ENCODE results near the gene CSAD.
"Not testable (repeated sequence)": the region's sequence is repeated elsewhere in the genome, so short reads cannot be mapped to it uniquely, and the experiment has no call there.

The CSAD gene

DNA sequence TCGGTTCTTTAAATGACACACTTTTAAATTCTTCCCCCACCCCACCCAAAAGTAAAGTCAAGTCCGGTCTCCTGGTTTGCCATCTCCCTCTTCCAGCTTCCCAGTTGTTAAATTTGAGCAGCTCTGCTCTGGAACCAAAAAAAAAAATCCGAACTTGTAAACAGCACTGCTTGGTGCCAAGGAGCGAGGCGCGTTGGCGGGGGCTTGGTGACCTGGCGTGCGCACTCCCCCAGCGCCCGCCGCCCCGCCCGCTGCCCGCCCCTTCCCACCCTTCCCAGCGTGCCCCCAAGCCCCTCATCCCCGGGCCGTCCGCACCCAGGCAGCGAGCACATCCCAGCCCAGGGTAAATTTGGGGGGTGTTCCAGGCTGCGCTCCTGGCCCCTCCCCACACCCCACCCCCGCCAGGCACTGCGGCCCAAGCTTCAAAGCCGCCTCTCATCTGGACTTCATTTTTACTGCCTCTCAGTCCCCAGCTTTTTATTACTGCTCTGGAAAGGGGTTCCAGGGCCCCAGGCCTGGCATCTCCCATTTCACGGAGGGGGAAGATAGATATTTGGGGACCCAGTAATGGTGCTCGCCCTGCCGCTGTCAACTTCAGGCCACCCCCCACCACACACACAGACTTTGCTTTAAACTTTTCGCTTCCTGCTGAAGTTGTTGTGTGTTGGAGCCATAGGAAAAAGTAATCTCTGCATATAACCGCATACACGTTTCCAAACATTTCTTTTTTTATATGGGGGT is 38.0 kb upstream of the CSAD start:
- DNase-seq (ENCODE audit: low read depth) = no peak

DNA sequence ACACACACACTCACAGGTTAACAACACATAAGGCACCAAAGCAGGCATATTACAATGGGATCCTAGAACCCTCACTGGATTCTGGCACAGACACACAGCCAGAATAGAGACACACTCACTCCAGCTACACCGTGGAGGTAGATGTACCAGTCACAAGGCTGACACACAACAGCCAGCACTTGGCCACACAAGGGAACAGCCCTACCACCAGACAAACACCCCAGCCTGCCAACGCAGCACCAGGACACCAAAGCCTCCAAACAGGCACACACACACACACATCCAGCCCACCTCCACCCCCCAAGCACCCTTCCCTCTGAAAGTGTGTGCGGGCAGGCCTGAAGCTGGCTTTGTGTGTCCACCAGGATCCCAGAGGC is 37.2 kb upstream of the CSAD start:
- DNase-seq (ENCODE audit: low read depth) = no peak

DNA sequence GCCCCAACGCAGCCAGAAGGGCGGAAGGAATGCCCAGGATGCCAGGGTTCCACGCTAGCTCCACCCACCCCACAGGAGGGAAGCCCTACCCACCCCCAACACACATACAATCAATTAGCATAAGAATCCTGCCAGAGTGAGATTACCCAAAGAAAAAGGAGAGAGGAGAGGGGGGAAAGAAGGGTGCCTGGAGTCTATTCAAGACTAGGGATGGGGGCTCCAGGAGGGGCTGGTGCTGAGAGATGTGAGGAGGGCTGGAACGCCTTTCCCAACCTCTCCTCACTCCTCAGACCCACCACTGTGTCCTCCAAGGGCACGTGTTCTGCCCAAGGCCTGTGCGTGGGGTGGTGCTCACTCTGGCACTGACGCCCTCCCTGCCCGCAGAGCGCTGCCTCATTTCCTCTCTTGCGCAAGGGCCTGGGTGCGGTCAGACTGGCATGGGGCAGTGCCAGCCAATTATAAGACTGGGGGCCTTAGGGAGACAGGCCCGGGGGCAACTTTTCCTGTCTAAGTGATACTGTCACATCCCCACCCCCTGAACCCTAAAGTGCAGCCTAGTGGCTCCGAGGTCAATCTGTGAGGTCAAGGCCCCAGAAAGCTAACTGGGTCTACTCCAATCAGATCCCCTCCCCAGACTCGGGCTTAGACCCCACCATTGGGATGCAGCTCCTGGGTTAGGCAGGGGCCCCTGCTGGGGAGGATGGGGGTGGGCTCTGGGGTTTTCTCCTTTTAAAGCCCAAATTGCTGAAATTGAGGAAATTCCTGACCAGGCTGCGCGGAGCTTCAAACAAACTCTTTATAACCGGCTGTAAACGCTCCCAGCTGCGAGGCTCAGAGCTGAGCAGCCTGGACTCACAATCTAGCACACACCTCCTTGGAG is 36.6 kb upstream of the CSAD start:
- no peak for DNase-seq (ENCODE audit: low read depth)

DNA sequence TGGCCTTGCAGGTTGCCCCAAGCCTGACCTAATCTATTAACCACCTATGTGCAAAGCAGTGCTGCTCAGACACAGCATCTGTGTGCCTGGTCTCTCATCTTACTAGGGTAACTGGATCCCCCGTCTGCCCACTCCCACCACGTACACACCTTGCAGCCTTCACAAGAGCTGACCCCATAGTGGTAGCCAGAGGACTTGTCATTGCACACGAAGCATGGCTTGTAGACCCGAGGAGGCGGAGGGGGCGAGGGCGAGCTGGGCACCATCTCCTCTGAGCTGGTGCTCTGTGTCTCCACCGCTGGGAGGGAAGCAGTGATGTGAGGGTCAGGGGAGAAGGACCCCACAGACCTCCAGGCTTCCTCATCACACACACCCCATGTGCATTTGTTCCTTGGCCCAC is 34.8 kb upstream of the CSAD start:
- no peak for DNase-seq (ENCODE audit: low read depth)

DNA sequence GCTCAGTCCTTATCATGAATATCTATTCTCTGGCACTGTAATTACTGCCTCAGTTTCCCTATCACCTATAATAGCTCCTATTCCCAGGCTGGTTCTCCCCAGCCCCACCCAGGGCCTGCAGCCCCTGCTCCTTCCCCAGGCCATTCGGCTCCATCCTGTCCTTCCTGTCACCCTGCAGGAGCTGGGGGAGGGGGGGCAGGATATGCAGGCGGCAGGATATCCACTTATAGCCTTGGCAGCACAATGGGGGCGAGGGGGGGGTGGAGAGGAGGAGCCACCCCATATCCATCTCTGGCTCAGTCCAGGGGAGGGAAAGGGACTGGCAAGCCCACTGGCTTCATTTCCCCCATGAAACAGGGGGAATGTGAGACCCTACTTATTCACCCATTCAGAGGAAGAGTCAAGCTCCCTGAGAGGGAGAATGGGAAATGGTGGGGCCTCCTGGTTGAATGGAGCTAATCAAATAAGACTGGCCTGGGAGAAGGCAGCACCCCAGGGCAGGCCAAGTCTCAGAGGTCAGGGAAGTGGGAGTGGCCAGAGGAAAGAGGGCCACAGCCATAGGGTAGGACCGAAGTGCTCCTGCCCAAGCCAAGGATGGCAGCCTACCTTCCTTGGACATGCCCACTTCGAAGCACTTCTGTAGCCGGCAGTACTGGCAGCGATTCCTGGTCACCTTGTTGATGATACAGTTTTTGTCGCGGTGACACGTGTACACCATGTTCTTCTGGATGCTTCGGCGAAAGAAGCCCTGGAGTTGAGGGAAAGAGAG is 34.1 kb upstream of the CSAD start:
- no peak for DNase-seq (ENCODE audit: low read depth)

DNA sequence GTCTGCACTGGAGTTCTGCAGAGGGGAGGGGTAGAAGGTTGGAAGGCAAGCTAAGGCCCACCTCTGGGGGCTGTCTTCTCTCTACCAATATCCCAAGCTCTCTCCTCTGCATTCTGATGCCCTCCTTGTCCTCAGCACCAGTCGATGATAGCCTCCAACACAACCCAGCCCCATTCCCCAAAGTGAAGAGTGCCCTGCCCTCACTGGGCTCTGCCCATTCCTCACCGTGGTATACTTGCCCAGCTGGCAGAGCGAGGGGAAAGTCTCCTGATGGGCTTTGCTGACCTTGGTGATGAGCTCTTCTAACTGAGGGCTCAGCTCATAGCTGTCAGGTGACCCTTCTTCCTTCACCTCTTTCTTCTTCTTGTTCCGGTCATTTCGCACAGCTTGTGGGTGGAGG is 33.5 kb upstream of the CSAD start:
- no peak for DNase-seq (ENCODE audit: low read depth)

DNA sequence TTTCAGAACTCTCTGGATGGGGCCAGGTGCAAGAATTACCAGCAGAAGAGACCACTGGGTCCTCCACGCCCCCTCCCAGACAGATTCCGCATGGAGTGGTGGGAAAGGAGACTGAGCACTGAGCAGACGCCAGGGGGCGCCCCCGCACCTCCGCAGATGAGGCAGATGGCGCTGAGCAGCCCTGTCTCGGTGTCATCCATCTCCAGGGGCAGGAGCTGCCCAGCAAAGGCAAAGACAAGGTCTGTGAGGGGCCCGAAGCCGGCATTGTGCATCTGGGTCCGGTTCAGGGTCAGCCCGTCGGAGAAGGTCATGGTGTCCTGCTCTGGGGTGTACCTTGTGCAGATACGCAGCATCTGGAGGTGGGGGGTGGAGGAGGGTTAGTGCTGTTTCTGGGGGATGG is 32.6 kb upstream of the CSAD start:
- DNase-seq (ENCODE audit: low read depth) = no peak

DNA sequence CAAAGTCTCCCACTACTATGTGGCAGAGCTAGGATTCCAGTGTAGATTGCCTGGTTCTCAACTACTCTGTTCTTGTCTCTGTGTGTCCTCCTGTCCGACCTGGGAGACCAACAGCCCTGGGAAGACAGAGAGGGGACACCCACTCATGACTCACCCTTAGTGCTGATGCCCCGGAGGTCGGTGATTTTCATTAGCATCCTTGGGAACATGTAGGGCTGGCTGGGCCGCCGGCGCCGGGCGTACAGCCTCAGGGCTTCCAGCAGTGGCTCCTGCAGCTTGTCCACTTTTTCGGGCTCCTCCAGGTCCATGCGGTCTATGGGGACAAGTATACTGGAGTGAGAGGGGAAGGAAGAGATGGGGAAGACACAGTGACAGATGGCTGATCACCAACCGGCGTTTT is 32.2 kb upstream of the CSAD start:
- DNase-seq (ENCODE audit: low read depth) = no peak

DNA sequence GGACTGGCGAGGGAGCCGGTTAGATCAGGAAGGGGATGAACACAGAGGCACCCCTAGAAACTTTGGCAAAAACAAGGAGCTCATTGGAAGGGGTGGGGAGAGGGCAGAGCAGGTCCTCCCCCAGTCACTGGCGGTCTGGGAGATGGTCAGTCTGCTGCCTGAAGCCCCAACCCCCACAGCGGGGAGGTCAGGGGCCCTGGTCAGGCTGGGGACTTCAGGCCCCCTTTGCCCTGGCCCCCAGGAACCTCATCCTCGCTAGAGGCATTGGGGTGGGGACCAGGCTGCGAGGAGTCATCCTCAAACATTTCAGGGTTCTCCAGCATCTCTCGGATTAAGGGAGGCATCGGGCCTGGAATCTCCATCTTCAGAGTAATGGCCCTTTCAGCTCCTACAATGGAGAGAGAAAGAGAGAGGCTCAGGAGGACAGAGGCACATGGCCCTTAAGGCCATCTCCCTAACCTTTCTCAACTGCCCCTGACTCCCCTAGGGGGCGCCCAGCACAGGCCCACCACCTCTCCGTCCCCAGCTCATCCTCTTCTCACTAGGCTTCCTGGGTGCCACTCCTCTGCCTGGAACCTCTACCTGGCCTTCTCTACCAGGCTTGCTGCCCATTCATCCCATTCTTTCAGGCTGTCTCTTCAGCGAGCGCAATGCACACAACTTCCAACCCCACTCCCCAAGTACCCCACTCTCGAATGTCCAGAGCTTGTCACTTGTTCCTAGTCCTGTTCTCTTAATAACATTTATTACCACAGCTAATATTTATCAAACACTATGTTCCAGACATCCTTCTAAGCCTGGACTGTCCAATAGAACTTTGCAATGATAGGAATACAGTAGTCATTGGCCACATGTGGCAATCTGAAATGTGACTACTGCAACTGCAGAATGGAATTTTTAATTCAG is 31.0 kb upstream of the CSAD start:
- DNase-seq (ENCODE audit: low read depth) = no peak

DNA sequence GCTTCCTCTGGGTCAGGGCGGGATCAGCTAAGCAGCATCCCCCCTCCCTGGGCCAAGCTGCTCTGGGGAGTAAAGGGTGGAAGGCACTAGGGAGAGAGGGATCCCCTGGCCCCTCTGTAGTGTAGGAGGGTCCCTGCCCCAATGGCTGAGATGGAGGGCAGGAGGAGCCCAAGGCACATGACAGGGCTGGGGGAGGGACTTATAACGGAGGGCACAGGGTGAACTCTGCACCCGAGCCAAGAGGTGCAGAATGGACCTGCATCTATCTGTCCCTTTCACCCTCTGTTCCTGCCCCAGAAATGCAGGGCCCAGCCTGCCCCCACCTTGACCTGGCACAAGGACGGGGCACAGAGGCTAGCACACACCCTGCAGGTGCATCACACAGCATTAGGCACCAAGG is 30.1 kb upstream of the CSAD start:
- no peak for DNase-seq (ENCODE audit: low read depth)

DNA sequence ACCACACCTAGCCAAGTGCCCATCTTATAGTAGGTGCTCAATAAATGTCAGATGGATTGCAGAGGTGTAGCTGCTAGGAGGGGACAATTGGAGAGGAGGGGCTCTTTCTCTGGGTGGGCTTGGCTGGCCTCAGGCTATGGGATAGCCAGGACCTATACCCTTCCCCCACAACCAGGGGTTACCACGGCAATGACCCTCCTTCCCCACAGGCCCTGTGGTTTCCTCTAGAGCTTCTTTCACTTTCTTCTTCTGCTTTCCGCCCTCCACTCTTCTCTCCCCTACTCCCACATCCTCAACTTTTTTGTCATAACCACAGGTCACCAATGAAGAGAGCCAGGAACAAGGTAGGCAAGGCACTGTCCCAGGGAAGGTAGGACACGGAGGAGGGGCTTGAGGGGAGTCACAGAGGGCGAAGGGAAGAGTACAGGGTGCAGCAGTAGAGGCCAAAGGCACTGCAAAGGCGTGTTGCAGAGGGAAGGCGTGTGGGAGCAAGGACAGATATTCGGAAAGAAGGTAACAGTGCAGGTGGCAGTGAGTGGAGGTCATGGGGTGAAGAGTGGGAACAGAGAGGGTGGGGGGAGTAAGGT is 28.2 kb upstream of the CSAD start:
- DNase-seq (ENCODE audit: low read depth) = no peak

DNA sequence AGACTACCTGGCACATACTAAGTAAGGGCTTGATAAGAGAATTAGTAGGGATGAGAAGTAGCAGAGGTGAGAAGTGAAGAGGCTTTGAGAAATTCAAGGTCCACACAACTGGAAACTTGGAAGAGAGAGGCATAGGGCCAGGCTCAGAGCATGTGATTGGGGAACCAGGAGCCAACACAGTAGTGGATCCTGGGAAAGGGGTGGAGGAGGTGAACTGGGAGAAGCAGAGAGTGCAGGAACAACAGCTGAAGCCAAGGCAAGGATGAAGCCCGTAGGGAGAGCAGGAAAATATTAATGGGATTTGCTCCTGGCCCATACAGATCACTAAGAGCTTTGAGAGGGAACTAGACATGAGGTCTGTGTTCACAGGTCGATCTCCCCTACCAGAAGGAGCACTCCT is 27.7 kb upstream of the CSAD start:
- no peak for DNase-seq (ENCODE audit: low read depth)

DNA sequence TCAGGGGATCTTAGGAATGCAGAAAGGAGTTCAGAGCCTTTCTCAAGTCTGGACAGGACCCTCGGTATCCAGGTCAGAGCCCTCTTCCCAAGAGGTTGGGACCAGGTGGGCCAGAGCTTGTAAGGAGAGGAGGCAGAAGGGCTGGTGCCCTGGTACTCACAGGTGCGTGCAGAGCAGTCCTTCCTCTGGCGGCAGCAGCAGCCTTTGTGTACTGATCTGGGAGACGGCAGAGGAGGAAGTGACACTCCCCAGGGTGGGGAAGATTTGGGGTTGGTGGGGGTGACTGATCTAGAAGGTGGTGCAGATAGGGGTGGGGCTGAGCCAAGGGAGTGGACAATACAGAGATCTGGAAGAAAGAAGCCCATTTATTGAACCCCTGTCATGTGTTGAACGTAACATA is 26.3 kb upstream of the CSAD start, which contains the start of gene ITGB7:
ITGB7 (minus strand) TSS at position 210 of the 400 bp plus-strand sequence. CDS start 6,808 bp downstream, outside the sequence.
- DNase-seq (ENCODE audit: low read depth) = no peak

DNA sequence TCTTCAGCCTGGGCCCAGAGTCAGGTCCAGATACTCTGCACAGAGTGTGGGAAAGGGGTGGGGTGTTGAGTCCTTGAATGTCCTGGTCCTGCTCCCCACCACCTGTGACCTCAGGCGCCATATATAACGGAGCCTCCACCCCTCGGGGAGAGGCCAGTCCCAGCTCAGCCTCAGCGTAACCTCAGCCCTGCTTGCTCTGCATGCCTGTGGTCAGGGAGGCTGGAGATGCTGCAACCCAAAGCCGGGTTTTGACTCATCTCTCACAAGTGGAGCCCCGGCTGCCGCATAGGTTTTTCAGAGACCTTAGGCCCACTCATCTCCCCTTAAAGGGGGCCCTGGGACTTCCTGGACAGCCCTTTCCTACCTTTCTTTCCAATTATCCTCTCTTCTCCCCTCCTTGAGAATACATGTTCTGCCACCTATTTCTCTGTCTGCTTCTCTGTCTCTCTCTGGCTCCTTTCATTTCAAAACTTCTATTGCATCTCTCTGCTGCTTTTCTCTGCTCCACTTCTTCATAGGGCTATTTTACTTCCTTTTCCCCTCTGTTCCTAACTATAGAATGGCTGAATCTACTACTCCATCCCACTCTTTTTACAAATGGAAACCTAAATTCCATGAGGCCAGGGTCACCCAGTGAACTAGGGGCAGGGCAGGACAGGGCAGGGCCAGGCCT is 25.2 kb upstream of the CSAD start:
- peak; percentile 68 for DNase-seq (ENCODE audit: low read depth)

DNA sequence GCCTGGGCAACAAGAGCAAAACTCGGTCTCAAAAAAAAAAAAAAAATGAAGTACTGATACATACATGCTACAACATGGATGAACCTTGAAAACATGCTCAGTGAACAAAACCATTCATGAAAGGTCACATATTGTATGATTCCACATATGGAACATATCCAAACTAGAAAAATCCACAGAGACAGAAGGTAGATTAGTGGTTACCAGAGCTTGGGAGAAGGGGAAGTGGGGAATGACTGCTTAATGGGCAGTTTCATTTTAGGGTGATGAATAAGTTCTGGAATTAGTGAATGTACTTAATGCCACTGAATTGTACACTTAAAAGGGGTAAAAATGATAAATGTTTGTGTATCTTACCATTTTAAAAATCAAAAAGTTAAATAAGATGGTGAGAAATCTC is 23.6 kb upstream of the CSAD start:
- no peak for DNase-seq (ENCODE audit: low read depth)

DNA sequence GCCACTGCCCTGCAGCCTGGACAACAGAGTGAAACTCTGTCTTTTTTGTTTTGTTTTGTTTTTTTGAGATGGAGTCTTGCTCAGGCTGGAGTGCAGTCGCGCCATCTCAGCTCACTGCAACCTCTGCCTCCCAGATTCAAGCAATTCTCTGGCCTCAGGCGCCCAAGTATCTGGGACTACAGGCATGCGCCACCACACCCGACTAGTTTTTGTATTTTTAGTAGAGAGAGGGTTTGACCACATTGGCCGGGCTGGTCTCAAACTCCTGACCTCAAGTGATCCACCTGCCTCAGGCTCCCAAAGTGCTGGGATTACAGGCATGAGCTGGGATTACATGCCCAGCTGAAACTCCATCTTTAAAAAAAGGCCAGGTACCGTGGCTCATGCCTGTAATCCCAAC is 21.6 kb upstream of the CSAD start:
- not testable (repeated sequence) for DNase-seq (ENCODE audit: low read depth)

DNA sequence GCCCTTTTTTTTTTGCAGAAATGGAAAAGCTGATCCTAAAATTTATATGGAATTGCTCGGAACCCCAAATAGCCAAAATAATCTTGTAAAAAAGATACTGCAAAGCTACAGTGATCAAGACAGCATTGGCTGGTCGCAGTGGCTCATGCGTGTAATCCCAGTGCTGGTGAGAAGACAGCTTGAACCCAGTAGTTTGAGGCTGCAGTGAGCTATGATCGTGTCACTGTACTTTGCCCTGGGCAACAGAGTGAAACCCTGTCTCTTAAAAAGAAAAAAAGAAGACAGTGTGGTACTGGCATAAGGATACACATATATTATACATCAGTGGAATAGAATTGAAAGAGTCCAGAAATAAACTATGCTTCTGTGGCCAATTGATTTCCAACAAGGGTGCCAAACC is 20.9 kb upstream of the CSAD start:
- DNase-seq (ENCODE audit: low read depth) = no peak

DNA sequence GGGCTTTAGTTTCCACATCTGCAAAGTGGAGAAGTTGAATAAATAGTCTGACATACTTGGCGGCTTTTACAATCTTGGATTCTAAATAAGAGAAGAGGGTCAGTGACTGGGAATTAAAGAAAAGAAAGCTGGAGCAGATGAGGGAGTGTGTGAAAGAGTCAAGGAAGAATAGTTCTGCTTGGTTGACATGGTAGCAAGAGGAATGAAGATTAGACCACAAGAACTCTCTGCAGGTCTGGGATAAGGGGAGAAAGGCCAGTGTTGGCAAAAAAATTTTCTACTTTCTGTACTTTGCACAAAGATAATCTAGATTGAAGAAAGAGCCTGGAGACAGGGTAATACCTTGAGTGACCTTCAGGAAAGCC is 20.4 kb upstream of the CSAD start:
- DNase-seq (ENCODE audit: low read depth) = no peak

DNA sequence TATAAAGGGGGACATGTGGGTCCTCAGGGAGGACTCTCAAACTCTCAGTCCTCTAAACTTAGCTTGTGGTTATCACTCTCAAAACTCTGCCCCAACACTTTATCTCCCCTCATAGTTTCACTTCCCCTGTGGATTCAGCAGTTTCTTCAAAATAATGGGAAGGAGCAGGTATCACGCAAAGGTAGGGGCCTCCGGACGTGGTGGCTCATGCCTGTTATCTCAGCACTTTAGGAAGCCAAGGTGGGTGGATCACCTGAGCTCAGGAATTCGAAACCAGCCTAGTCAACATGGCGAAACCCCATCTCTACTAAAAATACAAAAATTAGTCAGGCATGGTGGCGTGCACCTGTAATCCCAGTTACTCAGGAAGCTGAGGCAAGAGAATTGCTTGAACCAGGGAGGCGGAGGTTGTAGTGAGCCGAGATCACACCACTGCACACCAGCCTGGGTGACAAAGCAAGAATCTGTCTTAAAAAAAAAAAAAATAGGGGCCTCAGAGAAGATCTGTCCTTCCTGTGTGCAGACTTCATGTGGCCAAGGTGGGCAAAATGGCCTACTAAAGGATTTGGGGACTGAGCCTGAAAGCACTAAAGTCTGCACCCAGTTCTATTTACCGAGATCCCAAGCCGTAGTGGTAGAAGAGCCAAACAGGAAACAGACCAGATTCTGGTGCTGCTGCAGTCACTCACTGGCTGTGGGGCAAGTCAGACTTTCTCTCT is 19.9 kb upstream of the CSAD start:
- DNase-seq (ENCODE audit: low read depth) = no peak

DNA sequence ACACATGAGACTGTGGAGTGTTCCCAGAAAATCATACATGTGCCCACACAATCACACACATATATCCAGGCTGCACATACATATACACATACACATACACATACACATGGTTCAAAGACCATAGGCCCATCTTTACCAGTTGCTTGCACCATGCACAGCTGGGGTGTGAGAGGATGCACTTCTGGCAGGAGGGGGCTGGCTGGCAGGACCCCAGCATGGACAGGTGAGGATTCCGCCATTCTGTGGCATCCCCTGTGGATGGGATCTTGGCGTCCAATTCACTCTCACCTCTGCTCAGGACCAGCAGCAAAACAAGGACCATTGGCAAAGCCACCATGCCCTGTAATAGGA is 19.4 kb upstream of the CSAD start:
- no peak for DNase-seq (ENCODE audit: low read depth)
